Fibroblast of skin of left biceps (primary cell): Measurements from ENCODE around the gene MARS2.
"Not testable (repeated sequence)": the region's sequence is repeated elsewhere in the genome, so short reads cannot be mapped to it uniquely, and the experiment has no call there.

Experiments used
- DNase-seq, 2 experiments: peaks; one replicate each; pipeline ENCODE4 v3.0.0-alpha.2; 2013; ENCODE audit warnings: low read depth in 2 of 2

The MARS2 gene

GRCh38 chr2:197705121-197705911 is at the start of gene MARS2:
Gene MARS2, plus strand, starts transcription at chr2:197705369. Its CDS starts 37 bp downstream, at chr2:197705406.
- peak; percentile 76 to 80 for DNase-seq

- no peak for DNase-seq
These were observed 47.6 kb upstream of the MARS2 start for GRCh38 chr2:197657562-197657961.

- no peak for DNase-seq
These were observed 43.5 kb upstream of the MARS2 start for GRCh38 chr2:197661626-197662025.

GRCh38 chr2:197666277-197666676 is 38.9 kb upstream of the MARS2 start:
- no peak for DNase-seq

- DNase-seq = no peak
These were observed 36.9 kb upstream of the MARS2 start for GRCh38 chr2:197668296-197668695.

GRCh38 chr2:197669077-197669476 is 36.1 kb upstream of the MARS2 start:
- no peak for DNase-seq

GRCh38 chr2:197672371-197672893 is 32.7 kb upstream of the MARS2 start:
- DNase-seq = no peak

GRCh38 chr2:197673106-197673505 is 32.1 kb upstream of the MARS2 start:
- no peak for DNase-seq

- no peak for DNase-seq
These were observed 31.6 kb upstream of the MARS2 start for GRCh38 chr2:197673606-197674005.

GRCh38 chr2:197674060-197674459 is 31.1 kb upstream of the MARS2 start:
- no peak for DNase-seq

GRCh38 chr2:197674591-197674990 is 30.6 kb upstream of the MARS2 start:
- no peak for DNase-seq

- peak in 1 of 2 experiments; percentile 6 for DNase-seq
These were observed 29.9 kb upstream of the MARS2 start, which contains the start of gene RFTN2 for GRCh38 chr2:197675246-197675645. Gene RFTN2, minus strand, starts transcription at chr2:197675587. Its CDS starts 129 bp downstream, at chr2:197675458.

GRCh38 chr2:197675711-197676188 is 29.4 kb upstream of the MARS2 start:
- peak; percentile 61 to 62 for DNase-seq

- DNase-seq = no peak
These were observed 28.1 kb upstream of the MARS2 start for GRCh38 chr2:197677056-197677455.

- DNase-seq = peak in 1 of 2 experiments; percentile 15
These were observed 27.7 kb upstream of the MARS2 start for GRCh38 chr2:197677483-197677882.

GRCh38 chr2:197695206-197695605 is 10.0 kb upstream of the MARS2 start:
- not testable (repeated sequence) for DNase-seq

- DNase-seq = not testable (repeated sequence)
These were observed 9.2 kb upstream of the MARS2 start for GRCh38 chr2:197695971-197696370.

GRCh38 chr2:197696571-197696970 is 8.6 kb upstream of the MARS2 start:
- not testable (repeated sequence) for DNase-seq

GRCh38 chr2:197699724-197700123 is 5.4 kb upstream of the MARS2 start:
- not testable (repeated sequence) for DNase-seq

- DNase-seq = no peak
These were observed 4.2 kb upstream of the MARS2 start for GRCh38 chr2:197700960-197701359.

GRCh38 chr2:197704434-197705120 is 592 bp upstream of the MARS2 start:
- DNase-seq = no peak
